ENCODE measurements around the gene UQCRC1. TPM values are rescaled to one million over a fixed set of nuclear protein-coding genes. Genes with fewer than 3 reads are reported as not detected.

Gene UQCRC1
- total RNA-seq, 4 donors from 2014 or later, result 579 to 974 (median 655) TPM

- WGBS, 2 donors (ENCODE audit: low coverage in 1 of 2), result 87% methylated on average over 12 of the region's 15 CpGs; no CpG with 5 or more reads in 1 of the 2 donors
- no peak for DNase-seq
- Histone ChIP-seq H3K4me3 (no peak overlapping the region), H3K4me1 (no peaks in the 10 kb centered on the region), H3K9me3 (no peaks in the 10 kb centered on the region), H3K27ac (no peak overlapping the region), H3K27me3 (no peaks in the 10 kb centered on the region), H3K36me3 (no peaks in the 10 kb centered on the region)
- in situ Hi-C loops (cut with MboI; ENCODE audit: low pct_ligation_motif_present in 1 of 4, low pct_unique_long_range_greater_than_20kb in 1 of 4, low sequenced_read_pairs in 3 of 4) (no loop called here), intact Hi-C loops (cut with DNase I; ENCODE audit: low total_unique reads) (no loop called here)
- TF ChIP-seq POLR2AphosphoS5 (IDR thresholded peaks at IDR 0.05) (no peak), CTCF (IDR thresholded peaks at IDR 0.05) (no peak), POLR2A (IDR thresholded peaks at IDR 0.05) (no peak), EP300 (IDR thresholded peaks at IDR 0.05; ENCODE audit: low read depth) (no peak)
Observed at GRCh38 chr3:48648188-48648850, 38.9 kb upstream of the UQCRC1 start.

GRCh38 chr3:48647714-48648113 lies 38.3 kb upstream of the UQCRC1 start:
- Histone ChIP-seq H3K9me3 (no peaks in the 10 kb centered on the region), H3K27me3 (no peaks in the 10 kb centered on the region), H3K4me1 (no peaks in the 10 kb centered on the region), H3K36me3 (no peaks in the 10 kb centered on the region), H3K27ac (no peak overlapping the region), H3K4me3 (no peak overlapping the region)
- WGBS, 2 donors (ENCODE audit: low coverage in 1 of 2), result 73 to 82% methylated on average over 1 to 9 of the region's 9 CpGs
- no peak for DNase-seq
- TF ChIP-seq POLR2A (IDR thresholded peaks at IDR 0.05), result no peak
- TF ChIP-seq CTCF (IDR thresholded peaks at IDR 0.05), result no peak
- intact Hi-C loops (cut with DNase I; ENCODE audit: low total_unique reads) (no loop called here), in situ Hi-C loops (cut with MboI; ENCODE audit: low pct_ligation_motif_present in 1 of 4, low pct_unique_long_range_greater_than_20kb in 1 of 4, low sequenced_read_pairs in 3 of 4) (no loop called here)

- Histone ChIP-seq H3K36me3 (no peaks in the 10 kb centered on the region), H3K27ac (no peak overlapping the region), H3K9me3 (no peaks in the 10 kb centered on the region), H3K4me3 (no peak overlapping the region), H3K4me1 (no peaks in the 10 kb centered on the region), H3K27me3 (no peaks in the 10 kb centered on the region)
- intact Hi-C loops (cut with DNase I; ENCODE audit: low total_unique reads) (no loop called here), in situ Hi-C loops (cut with MboI; ENCODE audit: low pct_ligation_motif_present in 1 of 4, low pct_unique_long_range_greater_than_20kb in 1 of 4, low sequenced_read_pairs in 3 of 4) (no loop called here)
- 91% methylated on average over 17 of the region's 22 CpGs; no CpG with 5 or more reads in 1 of the 2 donors for WGBS, 2 donors (ENCODE audit: low coverage in 1 of 2)
- no peak for TF ChIP-seq POLR2A (IDR thresholded peaks at IDR 0.05)
- no peak for TF ChIP-seq POLR2AphosphoS5 (IDR thresholded peaks at IDR 0.05)
- no peak for TF ChIP-seq EP300 (IDR thresholded peaks at IDR 0.05; ENCODE audit: low read depth)
- TF ChIP-seq CTCF (IDR thresholded peaks at IDR 0.05), result no peak
- DNase-seq, result no peak
Observed at GRCh38 chr3:48644898-48645760, 35.7 kb upstream of the UQCRC1 start.

- no peak overlapping the region for H3K27ac ChIP-seq
- no peaks in the 10 kb centered on the region for H3K9me3 ChIP-seq
- H3K4me1 ChIP-seq, result no peaks in the 10 kb centered on the region
- 92% methylated on average over 12 of the region's 12 CpGs; no CpG with 5 or more reads in 1 of the 2 donors for WGBS, 2 donors (ENCODE audit: low coverage in 1 of 2)
- H3K27me3 ChIP-seq, result no peaks in the 10 kb centered on the region
- no peak for TF ChIP-seq EP300 (IDR thresholded peaks at IDR 0.05; ENCODE audit: low read depth)
- TF ChIP-seq POLR2A (IDR thresholded peaks at IDR 0.05), result no peak
- no peak for TF ChIP-seq POLR2AphosphoS5 (IDR thresholded peaks at IDR 0.05)
- TF ChIP-seq CTCF (IDR thresholded peaks at IDR 0.05), result no peak
- DNase-seq, result no peak
- intact Hi-C loops (cut with DNase I; ENCODE audit: low total_unique reads) (no loop called here), in situ Hi-C loops (cut with MboI; ENCODE audit: low pct_ligation_motif_present in 1 of 4, low pct_unique_long_range_greater_than_20kb in 1 of 4, low sequenced_read_pairs in 3 of 4) (no loop called here)
- H3K4me3 ChIP-seq, result no peak overlapping the region
- no peaks in the 10 kb centered on the region for H3K36me3 ChIP-seq
Observed at GRCh38 chr3:48642605-48643004, 33.2 kb upstream of the UQCRC1 start.
